Right lobe of liver (tissue), 6 donors: ENCODE data around the gene TNRC18. TPM values are rescaled to one million over a fixed set of nuclear protein-coding genes. Genes with fewer than 3 reads are reported as not detected.

ENCODE experiments used
- ATAC-seq, 4 donors: fragments of 200-7000 bp; cut with Tn5 transposase; one replicate each; pipeline ENCODE4 v1.9.1; 2020; ENCODE audit warnings: mild to moderate bottlenecking in 4 of 4, moderate library complexity in 4 of 4
- DNase-seq, 3 donors: peaks; one replicate each; pipeline ENCODE4 v3.0.0-alpha.2; 2020
- H3K27ac ChIP-seq, 3 donors: fragments of 200-600 bp; one replicate each; pipeline ENCODE4 v1.8.0; 2022
- H3K27me3 ChIP-seq, 2 donors: fragments of 200-600 bp; one replicate each; pipeline ENCODE4 v1.8.0; 2022
- H3K36me3 ChIP-seq, 4 donors: fragments of 200-600 bp; sonication (generic) in 1 of 4; one replicate each; pipeline versions ENCODE4 v1.5.1 to v1.8.0; 2017 to 2022; ENCODE audit warnings: control low read depth in 1 of 4
- H3K4me1 ChIP-seq, 4 donors: fragments of 200-600 bp; sonication (generic) in 1 of 4; one replicate each; pipeline versions ENCODE4 v1.5.1 to v1.8.0; 2017 to 2022; ENCODE audit warnings: control low read depth in 1 of 4
- H3K4me3 ChIP-seq, 3 donors: fragments of 200-600 bp; one replicate each; pipeline ENCODE4 v1.8.0; 2022
- H3K9me3 ChIP-seq, 4 donors: fragments of 200-600 bp; sonication (generic) in 1 of 4; one replicate each; pipeline versions ENCODE4 v1.5.1 to v1.8.0; 2017 to 2022; ENCODE audit warnings: control low read depth in 1 of 4
- CTCF ChIP-seq, 4 donors: fragments of 200-600 bp in 3 of 4; fragments of 450-650 bp in 1 of 4; IDR thresholded peaks; one replicate each; pipeline versions ENCODE4 v1.5.1 to v1.8.0; 2016 to 2022; ENCODE audit warnings: antibody characterized with exemption in 4 of 4, mild to moderate bottlenecking in 2 of 4
- POLR2A ChIP-seq: fragments of 450-650 bp; IDR thresholded peaks from one replicate; pipeline ENCODE4 v1.6.1; 2017; ENCODE audit warnings: antibody characterized with exemption, mild to moderate bottlenecking
- WGBS: methylation state at CpG from one replicate; pipeline ENCODE4 v1.1.6; 2018; ENCODE audit warnings: low coverage, low lambda C conversion rate; ENCODE audit not compliant: insufficient coverage; ENCODE audit errors: missing lambda C conversion rate; 5-methylcytosine and 5-hydroxymethylcytosine counted together
- intact Hi-C, 2 donors: fragments of 100-400 bp; cut with DNase I; formaldehyde crosslinking; loops; one replicate each; pipeline versions ENCODE4 v1.11.2 to v1.14.1; 2022
- total RNA-seq, 6 experiments: library from RNA; depleted of rRNA in 2 of 6; stranded (reverse); fragments of >200 nt in 2 of 6; fragmentation: NEBNext Ultra II Directional in 3 of 6; extraction: Animal tissue kit (Norgen Biotek cat#: 25700) in 3 of 6; gene quantifications; one replicate each; pipeline versions ENCODE4 v1.1.0 to v1.2.4, GENCODE V29; 2016 to 2023
- donor health status: DM: no; HTN: yes; CAD: no.
- donor health status: DM: no; HTN: no; CAD: no.
- donor health status: DM: no; HTN: no; CAD: no.
- donor health status: DM: no; HTN: yes; CAD: no.
- donor health status: DM: no; HTN: yes; CAD: no.

TNRC18 gene
- total RNA-seq, 6 experiments from 2014 or later: 27.0 to 36.9 (median 30.5) TPM

GRCh38 chr7:5396999-5397663 lies 26.5 kb downstream of the TNRC18 start:
- 5% methylated on average over 4 of the region's 30 CpGs for WGBS
- Histone ChIP-seq H3K27ac (peak overlapping the region; percentile 73 to 87 (median 83)), H3K9me3 (no peaks in the 10 kb centered on the region), H3K27me3 (no peaks in the 10 kb centered on the region), H3K4me1 (peaks cover 0 to 13% (median 0%) of the 10 kb centered on the region in 4 donors), H3K4me3 (peak overlapping the region; percentile 52 to 62 (median 57)), H3K36me3 (peaks cover 0 to 22% (median 13%) of the 10 kb centered on the region in 4 donors)
- DNase-seq (peak; percentile 94 to 96 (median 95)), ATAC-seq (peak; percentile 96 to 98 (median 96))
- intact Hi-C loops: no loop called here
- TF ChIP-seq CTCF (IDR thresholded peaks at IDR 0.05) (no peak), POLR2A (peak; percentile 82)

GRCh38 chr7:5396542-5396941 lies 27.1 kb downstream of the TNRC18 start:
- intact Hi-C loops: no loop called here
- Histone ChIP-seq H3K27ac (peak overlapping the region; percentile 73 to 87 (median 83)), H3K4me3 (peak overlapping the region; percentile 52 to 62 (median 57)), H3K36me3 (peaks cover 0 to 28% (median 13%) of the 10 kb centered on the region in 4 donors), H3K4me1 (peaks cover 0 to 13% (median 0%) of the 10 kb centered on the region in 4 donors), H3K27me3 (no peaks in the 10 kb centered on the region), H3K9me3 (no peaks in the 10 kb centered on the region)
- ATAC-seq (peak; percentile 46 to 71 (median 56)), DNase-seq (peak in 2 of 3 donors; percentile 62 to 64)
- TF ChIP-seq CTCF (IDR thresholded peaks at IDR 0.05): peak; percentile 12 to 45 (median 32)
- no peak for TF ChIP-seq POLR2A
- 20% methylated on average over 1 of the region's 6 CpGs for WGBS

GRCh38 chr7:5395246-5395645 lies 28.4 kb downstream of the TNRC18 start:
- peaks cover 0 to 13% (median 0%) of the 10 kb centered on the region in 4 donors for H3K4me1 ChIP-seq
- 43% methylated on average over 4 of the region's 15 CpGs for WGBS
- no peak overlapping the region for H3K27ac ChIP-seq
- ATAC-seq (no peak), DNase-seq (no peak)
- no peaks in the 10 kb centered on the region for H3K27me3 ChIP-seq
- H3K36me3 ChIP-seq: peaks cover 0 to 40% (median 17%) of the 10 kb centered on the region in 4 donors
- TF ChIP-seq CTCF (IDR thresholded peaks at IDR 0.05) (no peak), POLR2A (no peak)
- no peak overlapping the region for H3K4me3 ChIP-seq
- intact Hi-C loops: no loop called here
- no peaks in the 10 kb centered on the region for H3K9me3 ChIP-seq

- intact Hi-C loops: no loop called here
- Histone ChIP-seq H3K4me3 (no peak overlapping the region), H3K27me3 (no peaks in the 10 kb centered on the region), H3K4me1 (peaks cover 0 to 13% (median 0%) of the 10 kb centered on the region in 4 donors), H3K9me3 (no peaks in the 10 kb centered on the region), H3K36me3 (peaks cover 0 to 46% (median 21%) of the 10 kb centered on the region in 4 donors), H3K27ac (no peak overlapping the region)
- DNase-seq (no peak), ATAC-seq (no peak)
- TF ChIP-seq POLR2A: no peak
- TF ChIP-seq CTCF (IDR thresholded peaks at IDR 0.05): no peak
- WGBS: 80% methylated on average over 7 of the region's 33 CpGs
These were observed 29.1 kb downstream of the TNRC18 start for GRCh38 chr7:5394264-5395105.
